ENCODE results near the gene BTG4.

DNA sequence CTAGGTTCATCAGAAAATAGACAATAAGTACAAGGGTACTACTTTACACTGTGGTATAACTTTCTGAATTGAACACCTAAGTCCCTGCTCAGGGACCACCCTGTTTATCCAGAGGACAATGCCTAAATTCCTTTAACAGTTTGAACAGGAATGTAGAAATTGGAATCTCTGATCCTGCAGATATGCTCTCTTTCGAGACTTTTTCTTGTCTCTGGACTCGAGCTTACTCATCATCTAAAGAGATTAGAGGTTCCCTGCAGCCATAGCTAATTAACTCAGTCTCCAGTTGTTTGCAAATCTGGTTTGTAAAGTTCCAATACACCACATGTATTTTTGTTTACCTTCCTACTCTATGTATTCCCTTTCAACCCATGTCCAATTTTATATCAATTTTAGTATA, 3.4 kb upstream of the BTG4 start:
- no peak for TF ChIP-seq EZH2 (IDR thresholded peaks at IDR 0.05; ENCODE audit: low read depth, low read length, severe bottlenecking)
- no peak for TF ChIP-seq TAF1 (IDR thresholded peaks at IDR 0.05; ENCODE audit: low read depth, low read length)
- no peak for TF ChIP-seq RNF2 (IDR thresholded peaks at IDR 0.05; ENCODE audit: borderline replicate concordance, low read depth, low read length, missing control alignments, poor library complexity, severe bottlenecking)
- TF ChIP-seq EP300 (IDR thresholded peaks at IDR 0.05; ENCODE audit: borderline replicate concordance in 1 of 2, low read depth in 2 of 2, low read length in 2 of 2): no peak
- TF ChIP-seq SP1 (IDR thresholded peaks at IDR 0.05; ENCODE audit: low read depth, low read length): no peak
- no peak for TF ChIP-seq POLR2A (IDR thresholded peaks at IDR 0.05; ENCODE audit: control extremely low read depth in 1 of 2, low read depth in 2 of 2, low read length in 2 of 2)
- no peak for TF ChIP-seq YY1 (IDR thresholded peaks at IDR 0.05; ENCODE audit: low read depth, low read length)
- TF ChIP-seq, protein P1, sequence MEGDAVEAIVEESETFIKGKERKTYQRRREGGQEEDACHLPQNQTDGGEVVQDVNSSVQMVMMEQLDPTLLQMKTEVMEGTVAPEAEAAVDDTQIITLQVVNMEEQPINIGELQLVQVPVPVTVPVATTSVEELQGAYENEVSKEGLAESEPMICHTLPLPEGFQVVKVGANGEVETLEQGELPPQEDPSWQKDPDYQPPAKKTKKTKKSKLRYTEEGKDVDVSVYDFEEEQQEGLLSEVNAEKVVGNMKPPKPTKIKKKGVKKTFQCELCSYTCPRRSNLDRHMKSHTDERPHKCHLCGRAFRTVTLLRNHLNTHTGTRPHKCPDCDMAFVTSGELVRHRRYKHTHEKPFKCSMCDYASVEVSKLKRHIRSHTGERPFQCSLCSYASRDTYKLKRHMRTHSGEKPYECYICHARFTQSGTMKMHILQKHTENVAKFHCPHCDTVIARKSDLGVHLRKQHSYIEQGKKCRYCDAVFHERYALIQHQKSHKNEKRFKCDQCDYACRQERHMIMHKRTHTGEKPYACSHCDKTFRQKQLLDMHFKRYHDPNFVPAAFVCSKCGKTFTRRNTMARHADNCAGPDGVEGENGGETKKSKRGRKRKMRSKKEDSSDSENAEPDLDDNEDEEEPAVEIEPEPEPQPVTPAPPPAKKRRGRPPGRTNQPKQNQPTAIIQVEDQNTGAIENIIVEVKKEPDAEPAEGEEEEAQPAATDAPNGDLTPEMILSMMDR (IDR thresholded peaks at IDR 0.05; ENCODE audit: control extremely low read depth in 1 of 3, insufficient read depth in 1 of 3, low read depth in 1 of 3, low read length in 3 of 3): no peak
- no peak for TF ChIP-seq ASH2L (IDR thresholded peaks at IDR 0.05; ENCODE audit: low read length)

Measured in H1 (cell line).